ENCODE measurements around the gene S1PR2. TPM values are rescaled to one million over a fixed set of nuclear protein-coding genes. Genes with fewer than 3 reads are reported as not detected.
A peak's percentile ranks its signal among the peaks of the same experiment; 100 is the strongest.

The S1PR2 gene
- total and polyA plus RNA-seq, 9 of the 15 experiments (the other 6 are each of a cell fraction or from before 2014, with no cell fraction given) = 1.5 to 3.9 (median 2.0) TPM

GRCh38 chr19:10230861-10231611, at the start of gene S1PR2 (continued):
- TF ChIP-seq TAL1 (IDR thresholded peaks at IDR 0.05) (no peak), ARID4B (CRISPR knock-in tag; IDR thresholded peaks at IDR 0.05) (peak; percentile 48; the same call in 1 of the 2 replicates), TBL1XR1 (IDR thresholded peaks at IDR 0.05; ENCODE audit: low read length in 2 of 2) (peak in 1 of 2 experiments; percentile 63; a peak in 1 of 4 replicates), KHSRP (IDR thresholded peaks at IDR 0.05) (peak; percentile 66; the same call in 1 of the 2 replicates), ELK3 (CRISPR knock-in tag; IDR thresholded peaks at IDR 0.05) (no peak), MYNN (IDR thresholded peaks at IDR 0.05) (no peak), MYNN (CRISPR knock-in tag; IDR thresholded peaks at IDR 0.05) (no peak), HMGN3 (IDR thresholded peaks at IDR 0.05; ENCODE audit: borderline replicate concordance, extremely low read depth, insufficient read length, low read depth, low read length) (peak; percentile 65), CXXC5 (CRISPR knock-in tag; IDR thresholded peaks at IDR 0.05) (peak; percentile 35; the same call in 1 of the 2 replicates), HDAC6 (IDR thresholded peaks at IDR 0.05; ENCODE audit: low read depth, low read length) (0 out of 2 replicates have a peak, but pooled peaks have one; percentile 11), KDM4B (IDR thresholded peaks at IDR 0.05; ENCODE audit: borderline replicate concordance in 2 of 2, low read depth in 1 of 2) (no peak; a peak in 1 of 4 replicates), TSHZ1 (CRISPR knock-in tag; IDR thresholded peaks at IDR 0.05) (no peak), CBFA2T2 (conservative IDR thresholded peaks at IDR 0.05) (no peak), MNT (conservative IDR thresholded peaks at IDR 0.05) (peak; percentile 38 to 46; a peak in 2 of 4 replicates)

All from K562 (cell line).